ENCODE results near the gene CRYZ.

DNA sequence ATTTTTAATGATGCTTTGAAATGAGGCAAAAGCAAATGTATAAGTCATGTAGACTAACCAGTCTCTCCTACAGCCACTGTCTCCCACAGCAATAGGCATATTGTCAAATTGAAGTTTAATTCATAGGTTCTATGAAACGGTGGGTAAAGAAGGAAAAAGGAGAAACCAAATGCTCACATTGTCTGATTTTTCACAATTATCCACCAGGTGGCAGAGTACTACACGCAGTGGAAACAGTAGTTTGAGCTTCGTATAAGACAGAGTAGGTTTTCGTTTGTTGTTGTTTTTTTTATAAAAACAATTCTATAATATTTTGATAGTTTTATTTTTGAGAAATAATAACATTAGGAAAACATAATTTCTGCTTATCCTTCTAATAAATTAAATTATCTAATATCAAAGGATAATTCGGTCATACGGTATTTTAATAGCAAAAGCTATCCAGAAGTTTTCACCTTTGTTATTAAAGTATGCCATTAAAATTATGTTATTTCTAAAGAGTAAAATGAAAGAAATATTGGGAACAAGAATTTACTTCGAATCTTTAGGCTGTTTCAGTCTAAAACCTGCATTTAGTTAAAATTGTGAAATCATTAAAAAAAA is 39.2 kb upstream of the CRYZ start:
- TF ChIP-seq, protein P1, sequence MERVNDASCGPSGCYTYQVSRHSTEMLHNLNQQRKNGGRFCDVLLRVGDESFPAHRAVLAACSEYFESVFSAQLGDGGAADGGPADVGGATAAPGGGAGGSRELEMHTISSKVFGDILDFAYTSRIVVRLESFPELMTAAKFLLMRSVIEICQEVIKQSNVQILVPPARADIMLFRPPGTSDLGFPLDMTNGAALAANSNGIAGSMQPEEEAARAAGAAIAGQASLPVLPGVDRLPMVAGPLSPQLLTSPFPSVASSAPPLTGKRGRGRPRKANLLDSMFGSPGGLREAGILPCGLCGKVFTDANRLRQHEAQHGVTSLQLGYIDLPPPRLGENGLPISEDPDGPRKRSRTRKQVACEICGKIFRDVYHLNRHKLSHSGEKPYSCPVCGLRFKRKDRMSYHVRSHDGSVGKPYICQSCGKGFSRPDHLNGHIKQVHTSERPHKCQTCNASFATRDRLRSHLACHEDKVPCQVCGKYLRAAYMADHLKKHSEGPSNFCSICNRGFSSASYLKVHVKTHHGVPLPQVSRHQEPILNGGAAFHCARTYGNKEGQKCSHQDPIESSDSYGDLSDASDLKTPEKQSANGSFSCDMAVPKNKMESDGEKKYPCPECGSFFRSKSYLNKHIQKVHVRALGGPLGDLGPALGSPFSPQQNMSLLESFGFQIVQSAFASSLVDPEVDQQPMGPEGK (CRISPR knock-in tag; IDR thresholded peaks at IDR 0.05; ENCODE audit: borderline replicate concordance) = no peak
- TF ChIP-seq CSDC2 (CRISPR knock-in tag; IDR thresholded peaks at IDR 0.05) (no peak), SNAI2 (CRISPR knock-in tag; IDR thresholded peaks at IDR 0.05) (no peak), ZC3H10 (CRISPR knock-in tag; IDR thresholded peaks at IDR 0.05) (no peak), ARNTL (CRISPR knock-in tag; IDR thresholded peaks at IDR 0.05; ENCODE audit: borderline replicate concordance, low read depth) (no peak), ISL1 (CRISPR knock-in tag; IDR thresholded peaks at IDR 0.05) (no peak), PPARA (CRISPR knock-in tag; IDR thresholded peaks at IDR 0.05; ENCODE audit: borderline replicate concordance) (no peak), BACH2 (CRISPR knock-in tag; IDR thresholded peaks at IDR 0.05; ENCODE audit: borderline replicate concordance) (no peak), ZFP3 (CRISPR knock-in tag; IDR thresholded peaks at IDR 0.05) (no peak), ZNF8 (CRISPR knock-in tag; IDR thresholded peaks at IDR 0.05) (no peak), RARB (CRISPR knock-in tag; IDR thresholded peaks at IDR 0.05) (no peak)
- TF ChIP-seq, protein P2, sequence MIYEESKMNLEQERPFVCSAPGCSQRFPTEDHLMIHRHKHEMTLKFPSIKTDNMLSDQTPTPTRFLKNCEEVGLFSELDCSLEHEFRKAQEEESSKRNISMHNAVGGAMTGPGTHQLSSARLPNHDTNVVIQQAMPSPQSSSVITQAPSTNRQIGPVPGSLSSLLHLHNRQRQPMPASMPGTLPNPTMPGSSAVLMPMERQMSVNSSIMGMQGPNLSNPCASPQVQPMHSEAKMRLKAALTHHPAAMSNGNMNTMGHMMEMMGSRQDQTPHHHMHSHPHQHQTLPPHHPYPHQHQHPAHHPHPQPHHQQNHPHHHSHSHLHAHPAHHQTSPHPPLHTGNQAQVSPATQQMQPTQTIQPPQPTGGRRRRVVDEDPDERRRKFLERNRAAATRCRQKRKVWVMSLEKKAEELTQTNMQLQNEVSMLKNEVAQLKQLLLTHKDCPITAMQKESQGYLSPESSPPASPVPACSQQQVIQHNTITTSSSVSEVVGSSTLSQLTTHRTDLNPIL (CRISPR knock-in tag; IDR thresholded peaks at IDR 0.05; ENCODE audit: low read depth) = no peak
- TF ChIP-seq, protein P3, sequence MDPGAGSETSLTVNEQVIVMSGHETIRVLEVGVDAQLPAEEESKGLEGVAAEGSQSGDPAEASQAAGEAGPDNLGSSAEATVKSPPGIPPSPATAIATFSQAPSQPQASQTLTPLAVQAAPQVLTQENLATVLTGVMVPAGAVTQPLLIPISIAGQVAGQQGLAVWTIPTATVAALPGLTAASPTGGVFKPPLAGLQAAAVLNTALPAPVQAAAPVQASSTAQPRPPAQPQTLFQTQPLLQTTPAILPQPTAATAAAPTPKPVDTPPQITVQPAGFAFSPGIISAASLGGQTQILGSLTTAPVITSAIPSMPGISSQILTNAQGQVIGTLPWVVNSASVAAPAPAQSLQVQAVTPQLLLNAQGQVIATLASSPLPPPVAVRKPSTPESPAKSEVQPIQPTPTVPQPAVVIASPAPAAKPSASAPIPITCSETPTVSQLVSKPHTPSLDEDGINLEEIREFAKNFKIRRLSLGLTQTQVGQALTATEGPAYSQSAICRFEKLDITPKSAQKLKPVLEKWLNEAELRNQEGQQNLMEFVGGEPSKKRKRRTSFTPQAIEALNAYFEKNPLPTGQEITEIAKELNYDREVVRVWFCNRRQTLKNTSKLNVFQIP (CRISPR knock-in tag; IDR thresholded peaks at IDR 0.05; ENCODE audit: borderline replicate concordance, low read depth) = no peak
- TF ChIP-seq, protein P4, sequence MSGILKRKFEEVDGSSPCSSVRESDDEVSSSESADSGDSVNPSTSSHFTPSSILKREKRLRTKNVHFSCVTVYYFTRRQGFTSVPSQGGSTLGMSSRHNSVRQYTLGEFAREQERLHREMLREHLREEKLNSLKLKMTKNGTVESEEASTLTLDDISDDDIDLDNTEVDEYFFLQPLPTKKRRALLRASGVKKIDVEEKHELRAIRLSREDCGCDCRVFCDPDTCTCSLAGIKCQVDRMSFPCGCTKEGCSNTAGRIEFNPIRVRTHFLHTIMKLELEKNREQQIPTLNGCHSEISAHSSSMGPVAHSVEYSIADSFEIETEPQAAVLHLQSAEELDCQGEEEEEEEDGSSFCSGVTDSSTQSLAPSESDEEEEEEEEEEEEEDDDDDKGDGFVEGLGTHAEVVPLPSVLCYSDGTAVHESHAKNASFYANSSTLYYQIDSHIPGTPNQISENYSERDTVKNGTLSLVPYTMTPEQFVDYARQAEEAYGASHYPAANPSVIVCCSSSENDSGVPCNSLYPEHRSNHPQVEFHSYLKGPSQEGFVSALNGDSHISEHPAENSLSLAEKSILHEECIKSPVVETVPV (CRISPR knock-in tag; IDR thresholded peaks at IDR 0.05) = no peak
